K562 (cell line): ENCODE measurements around the gene WDR17. TPM values are rescaled to one million over a fixed set of nuclear protein-coding genes. Genes with fewer than 3 reads are reported as not detected.

Experiments used
- ATAC-seq: fragments of 200-7000 bp; cut with Tn5 transposase; 3 replicates; pipeline ENCODE4 v1.9.1; 2020; ENCODE audit warnings: moderate library complexity
- BruUV-seq: library from RNA; stranded (reverse); fragments of 400-500 nt; replicated peaks from 2 replicates; lab custom pipeline; 2021; lab: Mats Ljungman, UMichigan
- CTCF ChIA-PET: fragments of 300-600 bp; formaldehyde crosslinking; extraction: SDS; loops from one replicate; lab custom pipeline; 2021; ENCODE audit warnings: low intra/inter-chr PET ratio; lab: Yijun Ruan, JAX
- POLR2A ChIA-PET: fragments of 300-600, 350-650 bp; sonication (Branson Sonifier 250); formaldehyde crosslinking; extraction: SDS; loops from one replicate; lab custom pipeline; 2021; ENCODE audit warnings: antibody characterized with exemption, inconsistent platforms; lab: Yijun Ruan, JAX
- DNase-seq, 4 experiments: peaks; one replicate each; pipeline versions ENCODE4 v3.0.0 to v3.0.0-alpha.2; 2011 to 2018; ENCODE audit warnings: low spot score in 3 of 4, mixed read lengths in 3 of 4; ENCODE audit errors: extremely low read depth in 1 of 4
- FAIRE-seq: peaks from 2 replicates; lab custom pipeline; 2011; peaks lifted over from hg19 to GRCh38; lab: Jason Lieb, UNC
- H2AFZ ChIP-seq: 2 replicates; pipeline ENCODE4 v1.6.0; 2011; ENCODE audit warnings: low read depth, low read length, control low read depth, inconsistent platforms
- H3K27ac ChIP-seq: fragments of 200-600 bp; 3 replicates; pipeline ENCODE4 v1.8.0; 2011; ENCODE audit warnings: low read depth, mild to moderate bottlenecking, control low read depth, inconsistent platforms, low read length, moderate library complexity, mixed read lengths; ENCODE audit errors: extremely low read depth
- H3K27me3 ChIP-seq, 2 experiments: fragments of 300-600 bp in 1 of 2; 2 replicates in 1 of 2; 3 replicates in 1 of 2; pipeline versions ENCODE4 v1.6.0 to v1.8.0; 2011; ENCODE audit warnings: inconsistent platforms in 2 of 2, low read length in 2 of 2, mild to moderate bottlenecking in 1 of 2, mixed read lengths in 1 of 2, moderate library complexity in 1 of 2; ENCODE audit not compliant: control insufficient read depth in 2 of 2, insufficient read depth in 2 of 2
- H3K36me3 ChIP-seq: fragments of 300-600 bp; 3 replicates; pipeline ENCODE4 v1.8.0; 2011; ENCODE audit warnings: mild to moderate bottlenecking, low read length, inconsistent platforms; ENCODE audit not compliant: control insufficient read depth, insufficient read depth
- H3K4me1 ChIP-seq, 2 experiments: fragments of 200-600 bp in 1 of 2; replicated peaks in 1 of 2; 2 replicates in 1 of 2; 3 replicates in 1 of 2; pipeline versions ENCODE4 v1.5.1 to v1.8.0; 2011; ENCODE audit warnings: inconsistent platforms in 2 of 2, low read length in 2 of 2, mild to moderate bottlenecking in 1 of 2, mixed read lengths in 1 of 2, moderate library complexity in 1 of 2; ENCODE audit not compliant: control insufficient read depth in 2 of 2, insufficient read depth in 2 of 2
- H3K4me2 ChIP-seq: 2 replicates; pipeline ENCODE4 v1.6.1; 2011; ENCODE audit warnings: low read length, control low read depth, inconsistent platforms, mixed read lengths; ENCODE audit not compliant: insufficient read depth
- H3K4me3 ChIP-seq: fragments of 200-600 bp; sonication (generic), shearing (Covaris generic); 2 replicates; pipeline ENCODE4 v1.5.1; 2016; ENCODE audit warnings: control low read depth, inconsistent platforms
- H3K79me2 ChIP-seq: fragments of 200-600 bp; 3 replicates; pipeline ENCODE4 v1.8.0; 2011; ENCODE audit warnings: low read length, inconsistent platforms; ENCODE audit not compliant: control insufficient read depth, insufficient read depth
- H3K9ac ChIP-seq, 2 experiments: 2 replicates each; pipeline versions ENCODE4 v1.6.0 to v1.6.1; 2011; ENCODE audit warnings: low read depth in 2 of 2, low read length in 2 of 2, control low read depth in 1 of 2, inconsistent platforms in 1 of 2, mild to moderate bottlenecking in 1 of 2, mixed read lengths in 1 of 2; ENCODE audit not compliant: insufficient read depth in 1 of 2
- H3K9me1 ChIP-seq: one replicate; pipeline ENCODE4 v1.6.0; 2011; ENCODE audit warnings: inconsistent platforms, mild to moderate bottlenecking, low read length, moderate library complexity; ENCODE audit not compliant: control insufficient read depth, insufficient read depth
- H3K9me3 ChIP-seq: replicated peaks from 2 replicates; pipeline ENCODE4 v1.5.1; 2011; ENCODE audit warnings: low read depth, low read length, inconsistent platforms; ENCODE audit not compliant: control insufficient read depth, insufficient read depth
- H4K20me1 ChIP-seq: replicated peaks from 2 replicates; pipeline ENCODE4 v1.6.1; 2011; ENCODE audit warnings: low read length, inconsistent platforms, mixed read lengths; ENCODE audit not compliant: control insufficient read depth, insufficient read depth
- CHD4 ChIP-seq: fragments of 200-600 bp; sonication (generic); IDR thresholded peaks from 3 replicates; pipeline ENCODE4 v1.6.1; 2012; ENCODE audit warnings: low read depth, mild to moderate bottlenecking, mixed read lengths, low read length, inconsistent platforms; ENCODE audit not compliant: insufficient read depth, insufficient replicate concordance, poor library complexity, severe bottlenecking
- FOS ChIP-seq: IDR thresholded peaks from 3 replicates; pipeline ENCODE4 v1.6.1; 2011; ENCODE audit not compliant: insufficient read length; ENCODE audit errors: extremely low read depth
- HNRNPH1 ChIP-seq: fragments of 200-400 bp; formaldehyde crosslinking; optimal IDR thresholded peaks from 2 replicates; pipeline ENCODE3; 2017; ENCODE audit warnings: low read depth, mild to moderate bottlenecking, low read length, moderate library complexity
- HSF4 ChIP-seq: fragments of 250-450 bp; sonication (Bioruptor Pico); IDR thresholded peaks from 2 replicates; pipeline ENCODE4 v2.1.2; 2022; ENCODE audit warnings: mild to moderate bottlenecking, moderate library complexity, borderline replicate concordance
- KLF6 ChIP-seq: fragments of 250-450 bp; sonication (Bioruptor Pico); IDR thresholded peaks from 2 replicates; pipeline ENCODE4 v1.4.0; 2020; ENCODE audit warnings: mild to moderate bottlenecking, moderate library complexity, borderline replicate concordance
- MAFF ChIP-seq: IDR thresholded peaks from 2 replicates; pipeline ENCODE4 v1.6.1; 2012; ENCODE audit warnings: low read length, improper control_type of control experiment
- NCOA2 ChIP-seq, 2 experiments: fragments of 450-650 bp; IDR thresholded peaks; 2 replicates each; pipeline ENCODE4 v1.6.1; 2018; ENCODE audit warnings: mild to moderate bottlenecking in 2 of 2, moderate library complexity in 1 of 2; ENCODE audit not compliant: partially characterized antibody in 2 of 2
- NCOR1 ChIP-seq: fragments of 450-650 bp; IDR thresholded peaks from 2 replicates; pipeline ENCODE4 v1.6.1; 2016; ENCODE audit warnings: mild to moderate bottlenecking, moderate library complexity
- PRMT5 ChIP-seq: sonication (generic); formaldehyde crosslinking; IDR thresholded peaks from 2 replicates; pipeline ENCODE4 v1.5.0; 2020; ENCODE audit warnings: missing genetic modification reagents
- SAP30 ChIP-seq: fragments of 200-600 bp; sonication (generic); IDR thresholded peaks from 2 replicates; pipeline ENCODE4 v1.6.1; 2012; ENCODE audit warnings: borderline replicate concordance, low read depth, mild to moderate bottlenecking, moderate library complexity, low read length, control low read depth, inconsistent platforms; ENCODE audit not compliant: insufficient read depth, poor library complexity, severe bottlenecking
- TAL1 ChIP-seq: fragments of 450-650 bp; IDR thresholded peaks from 2 replicates; pipeline ENCODE4 v1.6.1; 2016; ENCODE audit warnings: mild to moderate bottlenecking
- ZFX ChIP-seq: sonication (generic); formaldehyde crosslinking; IDR thresholded peaks from 2 replicates; pipeline ENCODE4 v1.8.0; 2022; ENCODE audit warnings: mild to moderate bottlenecking, missing genetic modification reagents, moderate library complexity
- ZNF133 ChIP-seq: fragments of 250-450 bp; sonication (Bioruptor Pico); IDR thresholded peaks from 2 replicates; pipeline ENCODE4 v1.4.0; 2020; ENCODE audit warnings: mild to moderate bottlenecking
- ZNF143 ChIP-seq: sonication (generic); formaldehyde crosslinking; IDR thresholded peaks from 2 replicates; pipeline ENCODE4 v1.9.0; 2022; ENCODE audit warnings: mild to moderate bottlenecking, missing genetic modification reagents
- ZNF347 ChIP-seq: fragments of 450-650 bp; formaldehyde crosslinking; IDR thresholded peaks from 2 replicates; pipeline ENCODE4 v1.4.0; 2020; ENCODE audit warnings: low read depth, mild to moderate bottlenecking, moderate library complexity
- ZNF436 ChIP-seq: fragments of 250-450, 450-650 bp; sonication (Bioruptor Pico); formaldehyde crosslinking; IDR thresholded peaks from 2 replicates; pipeline ENCODE4 v1.7.0; 2020; ENCODE audit warnings: mild to moderate bottlenecking
- ZNF696 ChIP-seq: fragments of 250-450 bp; sonication (Bioruptor Pico); conservative IDR thresholded peaks from 2 replicates; pipeline ENCODE4 v1.4.0; 2020; ENCODE audit warnings: mild to moderate bottlenecking, moderate library complexity
- WGBS: fragments of 100-300 bp; shearing (Covaris generic); methylation state at CpG from one replicate; pipeline ENCODE4 v1.1.6; 2016; ENCODE audit warnings: low coverage, mixed read lengths; ENCODE audit not compliant: insufficient coverage; ENCODE audit errors: missing lambda C conversion rate; 5-methylcytosine and 5-hydroxymethylcytosine counted together
- in situ Hi-C: fragments of 300-500 bp; cut with MboI; formaldehyde crosslinking; loops from 4 replicates; pipeline ENCODE4 v1.15.0; 2018; ENCODE audit warnings: inconsistent platforms, mixed read lengths
- intact Hi-C: fragments of 100-400 bp; cut with micrococcal nuclease; formaldehyde crosslinking; loops from 2 replicates; pipeline ENCODE4 v1.14.2; 2022
- polyA plus RNA-seq, 8 experiments: library from polyadenylated mRNA; depleted of rRNA in 4 of 8; stranded (reverse) in 5 of 8; unstranded in 3 of 8; fragments of >200 nt; fragmentation: Nextera tagmentation in 2 of 8; fragmentation: Illumina TruSeq in 1 of 8; extraction: Ambion mirVana in 2 of 8; extraction: Trizol in 1 of 8; gene quantifications; 2 replicates each; pipeline versions ENCODE4 v1.2.1 to v1.2.3, GENCODE V29; 2011 to 2014; ENCODE audit warnings: inconsistent platforms in 1 of 8, missing spikeins in 1 of 8
- total RNA-seq, 7 experiments: library from RNA; depleted of rRNA in 6 of 7; stranded (reverse); fragments of >200 nt in 6 of 7; fragmentation: Illumina TruSeq in 2 of 7; extraction: Trizol in 2 of 7; gene quantifications; 2 replicates each; pipeline versions ENCODE4 v1.2.1 to v1.2.3, GENCODE V29; 2011 to 2021; ENCODE audit warnings: low replicate concordance in 1 of 7
- TF ChIP-seq, protein P1 (sequence below): fragments of 150-350 bp; IDR thresholded peaks from 2 replicates; pipeline ENCODE4 v1.6.1; 2014; ENCODE audit warnings: low read depth, mild to moderate bottlenecking, low read length, borderline replicate concordance

WDR17 gene
- total and polyA plus RNA-seq, 9 of the 15 experiments (the other 6 are each of a cell fraction or from before 2014, with no cell fraction given): 0.04 to 0.07 TPM; not detected in 7

- Histone ChIP-seq H4K20me1 (no peaks in the 10 kb centered on the region), H3K4me2 (no peak overlapping the region), H3K9me1 (no peaks in the 10 kb centered on the region), H3K27ac (no peak overlapping the region), H3K4me1 (no peaks in the 10 kb centered on the region), H3K4me3 (no peak overlapping the region), H2AFZ (no peak overlapping the region), H3K36me3 (no peaks in the 10 kb centered on the region), H3K9me3 (no peaks in the 10 kb centered on the region), H3K9ac (no peak overlapping the region), H3K27me3 (no peaks in the 10 kb centered on the region), H3K79me2 (no peaks in the 10 kb centered on the region)
- no TSS peak for BruUV-seq
- 9% methylated on average over 2 of the region's 2 CpGs for WGBS
- ChIA-PET POLR2A (no interaction called here), CTCF (no interaction called here)
- in situ Hi-C loops (no loop called here), intact Hi-C loops (no loop called here)
- TF ChIP-seq SAP30: no peak
- TF ChIP-seq MAFF: no peak
- TF ChIP-seq NCOA2 (IDR thresholded peaks at IDR 0.05; ENCODE audit: partially characterized antibody in 2 of 2): no peak
- TF ChIP-seq FOS: no peak
- no peak for TF ChIP-seq CHD4
- TF ChIP-seq PRMT5: no peak
- TF ChIP-seq ZNF347 (CRISPR knock-in tag): no peak
- no peak for TF ChIP-seq HNRNPH1
- no peak for TF ChIP-seq ZNF143
- no peak for TF ChIP-seq ZNF133 (CRISPR knock-in tag)
- TF ChIP-seq TAL1: no peak
- no peak for TF ChIP-seq ZNF696 (CRISPR knock-in tag)
- TF ChIP-seq ZFX (CRISPR knock-in tag): no peak
- TF ChIP-seq ZNF436 (CRISPR knock-in tag): no peak
- TF ChIP-seq HSF4: no peak
- TF ChIP-seq, protein P1, sequence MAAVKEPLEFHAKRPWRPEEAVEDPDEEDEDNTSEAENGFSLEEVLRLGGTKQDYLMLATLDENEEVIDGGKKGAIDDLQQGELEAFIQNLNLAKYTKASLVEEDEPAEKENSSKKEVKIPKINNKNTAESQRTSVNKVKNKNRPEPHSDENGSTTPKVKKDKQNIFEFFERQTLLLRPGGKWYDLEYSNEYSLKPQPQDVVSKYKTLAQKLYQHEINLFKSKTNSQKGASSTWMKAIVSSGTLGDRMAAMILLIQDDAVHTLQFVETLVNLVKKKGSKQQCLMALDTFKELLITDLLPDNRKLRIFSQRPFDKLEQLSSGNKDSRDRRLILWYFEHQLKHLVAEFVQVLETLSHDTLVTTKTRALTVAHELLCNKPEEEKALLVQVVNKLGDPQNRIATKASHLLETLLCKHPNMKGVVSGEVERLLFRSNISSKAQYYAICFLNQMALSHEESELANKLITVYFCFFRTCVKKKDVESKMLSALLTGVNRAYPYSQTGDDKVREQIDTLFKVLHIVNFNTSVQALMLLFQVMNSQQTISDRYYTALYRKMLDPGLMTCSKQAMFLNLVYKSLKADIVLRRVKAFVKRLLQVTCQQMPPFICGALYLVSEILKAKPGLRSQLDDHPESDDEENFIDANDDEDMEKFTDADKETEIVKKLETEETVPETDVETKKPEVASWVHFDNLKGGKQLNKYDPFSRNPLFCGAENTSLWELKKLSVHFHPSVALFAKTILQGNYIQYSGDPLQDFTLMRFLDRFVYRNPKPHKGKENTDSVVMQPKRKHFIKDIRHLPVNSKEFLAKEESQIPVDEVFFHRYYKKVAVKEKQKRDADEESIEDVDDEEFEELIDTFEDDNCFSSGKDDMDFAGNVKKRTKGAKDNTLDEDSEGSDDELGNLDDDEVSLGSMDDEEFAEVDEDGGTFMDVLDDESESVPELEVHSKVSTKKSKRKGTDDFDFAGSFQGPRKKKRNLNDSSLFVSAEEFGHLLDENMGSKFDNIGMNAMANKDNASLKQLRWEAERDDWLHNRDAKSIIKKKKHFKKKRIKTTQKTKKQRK: no peak
- no peak for TF ChIP-seq KLF6 (CRISPR knock-in tag)
- TF ChIP-seq NCOR1: no peak
- FAIRE-seq (no peak), DNase-seq (no peak), ATAC-seq (no peak)
Measured at GRCh38 chr4:176217510-176217909, 151.9 kb downstream of the WDR17 start.
